ENCODE measurements around the gene DTNA.

The DTNA gene

GRCh38 chr18:34932792-34933466 lies 222.8 kb downstream of the DTNA start:
- no peak for TF ChIP-seq POLR2A (IDR thresholded peaks at IDR 0.05; ENCODE audit: low read depth, low read length)
- FAIRE-seq, result no peak
- no peak for DNase-seq (ENCODE audit: insufficient read length, low spot score)

- no peak for DNase-seq (ENCODE audit: insufficient read length, low spot score)
- FAIRE-seq, result no peak
- no peak for TF ChIP-seq POLR2A (IDR thresholded peaks at IDR 0.05; ENCODE audit: low read depth, low read length)
These were observed 224.0 kb downstream of the DTNA start for GRCh38 chr18:34933909-34934661.

DNA sequence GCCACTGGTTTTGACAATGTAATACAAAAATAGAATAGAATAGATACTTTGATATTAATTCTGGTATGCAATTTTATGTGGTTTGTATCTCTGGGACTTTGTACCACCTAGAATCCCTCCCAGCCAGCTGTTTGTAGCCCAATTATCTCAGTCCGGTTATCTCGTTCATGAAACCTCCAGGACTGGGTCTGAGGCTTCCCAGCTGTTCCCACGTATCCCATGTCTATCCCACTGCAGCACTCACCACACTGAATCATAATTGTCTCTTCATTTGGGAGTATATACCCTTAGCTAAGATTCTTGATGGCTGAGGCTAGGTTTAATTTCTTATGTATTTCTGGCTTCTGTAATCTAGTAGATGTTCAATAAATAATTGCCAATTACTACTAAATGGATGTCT lies 226.7 kb downstream of the DTNA start:
- TF ChIP-seq POLR2A (IDR thresholded peaks at IDR 0.05; ENCODE audit: low read depth, low read length), result no peak
- no peak for FAIRE-seq
- no peak for DNase-seq (ENCODE audit: insufficient read length, low spot score)

- no peak for FAIRE-seq
These were observed 228.0 kb downstream of the DTNA start for GRCh38 chr18:34938090-34938489.

More at GRCh38 chr18:34938090-34938489, 228.0 kb downstream of the DTNA start:
- TF ChIP-seq POLR2A (IDR thresholded peaks at IDR 0.05; ENCODE audit: low read depth, low read length), result no peak
- DNase-seq (ENCODE audit: insufficient read length, low spot score), result no peak

Data from H54 (cell line).